K562 (cell line): ENCODE measurements around the gene TBL2. TPM values are rescaled to one million over a fixed set of nuclear protein-coding genes. Genes with fewer than 3 reads are reported as not detected.
A peak's percentile ranks its signal among the peaks of the same experiment; 100 is the strongest.

ENCODE experiments used
- ATAC-seq: fragments of 200-7000 bp; cut with Tn5 transposase; 3 replicates; pipeline ENCODE4 v1.9.1; 2020; ENCODE audit warnings: moderate library complexity
- BruUV-seq: library from RNA; stranded (reverse); fragments of 400-500 nt; replicated peaks from 2 replicates; lab custom pipeline; 2021; lab: Mats Ljungman, UMichigan
- CTCF ChIA-PET: fragments of 300-600 bp; formaldehyde crosslinking; extraction: SDS; loops from one replicate; lab custom pipeline; 2021; ENCODE audit warnings: low intra/inter-chr PET ratio; lab: Yijun Ruan, JAX
- POLR2A ChIA-PET: fragments of 300-600, 350-650 bp; sonication (Branson Sonifier 250); formaldehyde crosslinking; extraction: SDS; loops from one replicate; lab custom pipeline; 2021; ENCODE audit warnings: antibody characterized with exemption, inconsistent platforms; lab: Yijun Ruan, JAX
- DNase-seq, 4 experiments: peaks; one replicate each; pipeline versions ENCODE4 v3.0.0 to v3.0.0-alpha.2; 2011 to 2018; ENCODE audit warnings: low spot score in 3 of 4, mixed read lengths in 3 of 4; ENCODE audit errors: extremely low read depth in 1 of 4
- FAIRE-seq: peaks from 2 replicates; lab custom pipeline; 2011; peaks lifted over from hg19 to GRCh38; lab: Jason Lieb, UNC
- H2AFZ ChIP-seq: 2 replicates; pipeline ENCODE4 v1.6.0; 2011; ENCODE audit warnings: low read depth, low read length, control low read depth, inconsistent platforms
- H3K27ac ChIP-seq: fragments of 200-600 bp; 3 replicates; pipeline ENCODE4 v1.8.0; 2011; ENCODE audit warnings: low read depth, mild to moderate bottlenecking, control low read depth, inconsistent platforms, low read length, moderate library complexity, mixed read lengths; ENCODE audit errors: extremely low read depth
- H3K27me3 ChIP-seq, 2 experiments: fragments of 300-600 bp in 1 of 2; 2 replicates in 1 of 2; 3 replicates in 1 of 2; pipeline versions ENCODE4 v1.6.0 to v1.8.0; 2011; ENCODE audit warnings: inconsistent platforms in 2 of 2, low read length in 2 of 2, mild to moderate bottlenecking in 1 of 2, mixed read lengths in 1 of 2, moderate library complexity in 1 of 2; ENCODE audit not compliant: control insufficient read depth in 2 of 2, insufficient read depth in 2 of 2
- H3K36me3 ChIP-seq: fragments of 300-600 bp; 3 replicates; pipeline ENCODE4 v1.8.0; 2011; ENCODE audit warnings: mild to moderate bottlenecking, low read length, inconsistent platforms; ENCODE audit not compliant: control insufficient read depth, insufficient read depth
- H3K4me1 ChIP-seq, 2 experiments: fragments of 200-600 bp in 1 of 2; replicated peaks in 1 of 2; 2 replicates in 1 of 2; 3 replicates in 1 of 2; pipeline versions ENCODE4 v1.5.1 to v1.8.0; 2011; ENCODE audit warnings: inconsistent platforms in 2 of 2, low read length in 2 of 2, mild to moderate bottlenecking in 1 of 2, mixed read lengths in 1 of 2, moderate library complexity in 1 of 2; ENCODE audit not compliant: control insufficient read depth in 2 of 2, insufficient read depth in 2 of 2
- H3K4me2 ChIP-seq: 2 replicates; pipeline ENCODE4 v1.6.1; 2011; ENCODE audit warnings: low read length, control low read depth, inconsistent platforms, mixed read lengths; ENCODE audit not compliant: insufficient read depth
- H3K4me3 ChIP-seq: fragments of 200-600 bp; sonication (generic), shearing (Covaris generic); 2 replicates; pipeline ENCODE4 v1.5.1; 2016; ENCODE audit warnings: control low read depth, inconsistent platforms
- H3K79me2 ChIP-seq: fragments of 200-600 bp; 3 replicates; pipeline ENCODE4 v1.8.0; 2011; ENCODE audit warnings: low read length, inconsistent platforms; ENCODE audit not compliant: control insufficient read depth, insufficient read depth
- H3K9ac ChIP-seq, 2 experiments: 2 replicates each; pipeline versions ENCODE4 v1.6.0 to v1.6.1; 2011; ENCODE audit warnings: low read depth in 2 of 2, low read length in 2 of 2, control low read depth in 1 of 2, inconsistent platforms in 1 of 2, mild to moderate bottlenecking in 1 of 2, mixed read lengths in 1 of 2; ENCODE audit not compliant: insufficient read depth in 1 of 2
- H3K9me1 ChIP-seq: one replicate; pipeline ENCODE4 v1.6.0; 2011; ENCODE audit warnings: inconsistent platforms, mild to moderate bottlenecking, low read length, moderate library complexity; ENCODE audit not compliant: control insufficient read depth, insufficient read depth
- H3K9me3 ChIP-seq: replicated peaks from 2 replicates; pipeline ENCODE4 v1.5.1; 2011; ENCODE audit warnings: low read depth, low read length, inconsistent platforms; ENCODE audit not compliant: control insufficient read depth, insufficient read depth
- H4K20me1 ChIP-seq: replicated peaks from 2 replicates; pipeline ENCODE4 v1.6.1; 2011; ENCODE audit warnings: low read length, inconsistent platforms, mixed read lengths; ENCODE audit not compliant: control insufficient read depth, insufficient read depth
- BCOR ChIP-seq: fragments of 450-650 bp; IDR thresholded peaks from 2 replicates; pipeline ENCODE4 v1.6.1; 2016
- CEBPB ChIP-seq: fragments of 450-650 bp; IDR thresholded peaks from 2 replicates; pipeline ENCODE4 v1.6.1; 2016; ENCODE audit warnings: missing genetic modification characterization, missing compliant biosample characterization
- E2F6 ChIP-seq, 2 experiments: IDR thresholded peaks; 2 replicates each; pipeline ENCODE4 v1.6.1; 2011; ENCODE audit warnings: borderline replicate concordance in 1 of 2, control low read depth in 1 of 2, low read depth in 1 of 2, low read length in 1 of 2, mild to moderate bottlenecking in 1 of 2, mixed read lengths in 1 of 2, moderate library complexity in 1 of 2; ENCODE audit not compliant: insufficient read depth in 1 of 2, insufficient read length in 1 of 2, poor library complexity in 1 of 2, severe bottlenecking in 1 of 2; ENCODE audit errors: extremely low read depth in 1 of 2
- JUN ChIP-seq, 2 experiments: sonication (generic) in 1 of 2; formaldehyde crosslinking in 1 of 2; IDR thresholded peaks; 2 replicates each; pipeline versions ENCODE4 v1.6.1 to v1.8.0; 2012 to 2022; ENCODE audit warnings: borderline replicate concordance in 2 of 2, mild to moderate bottlenecking in 2 of 2, improper control_type of control experiment in 1 of 2, low read depth in 1 of 2, low read length in 1 of 2, missing genetic modification reagents in 1 of 2
- RBM25 ChIP-seq: fragments of 200-400 bp; formaldehyde crosslinking; IDR thresholded peaks from 2 replicates; pipeline ENCODE4 v1.6.1; 2018; ENCODE audit warnings: low read length, low read depth, moderate library complexity; ENCODE audit not compliant: severe bottlenecking
- TFE3 ChIP-seq: fragments of 450-650 bp; formaldehyde crosslinking; IDR thresholded peaks from 2 replicates; pipeline ENCODE4 v1.4.0; 2020; ENCODE audit warnings: mild to moderate bottlenecking, mixed read lengths
- ZNF121 ChIP-seq: sonication (generic); formaldehyde crosslinking; conservative IDR thresholded peaks from 2 replicates; pipeline ENCODE4 v1.8.0; 2022; ENCODE audit warnings: missing genetic modification reagents
- WGBS: fragments of 100-300 bp; shearing (Covaris generic); methylation state at CpG from one replicate; pipeline ENCODE4 v1.1.6; 2016; ENCODE audit warnings: low coverage, mixed read lengths; ENCODE audit not compliant: insufficient coverage; ENCODE audit errors: missing lambda C conversion rate; 5-methylcytosine and 5-hydroxymethylcytosine counted together
- in situ Hi-C: fragments of 300-500 bp; cut with MboI; formaldehyde crosslinking; loops from 4 replicates; pipeline ENCODE4 v1.15.0; 2018; ENCODE audit warnings: inconsistent platforms, mixed read lengths
- intact Hi-C: fragments of 100-400 bp; cut with micrococcal nuclease; formaldehyde crosslinking; loops from 2 replicates; pipeline ENCODE4 v1.14.2; 2022
- polyA plus RNA-seq, 8 experiments: library from polyadenylated mRNA; depleted of rRNA in 4 of 8; stranded (reverse) in 5 of 8; unstranded in 3 of 8; fragments of >200 nt; fragmentation: Nextera tagmentation in 2 of 8; fragmentation: Illumina TruSeq in 1 of 8; extraction: Ambion mirVana in 2 of 8; extraction: Trizol in 1 of 8; gene quantifications; 2 replicates each; pipeline versions ENCODE4 v1.2.1 to v1.2.3, GENCODE V29; 2011 to 2014; ENCODE audit warnings: inconsistent platforms in 1 of 8, missing spikeins in 1 of 8
- total RNA-seq, 7 experiments: library from RNA; depleted of rRNA in 6 of 7; stranded (reverse); fragments of >200 nt in 6 of 7; fragmentation: Illumina TruSeq in 2 of 7; extraction: Trizol in 2 of 7; gene quantifications; 2 replicates each; pipeline versions ENCODE4 v1.2.1 to v1.2.3, GENCODE V29; 2011 to 2021; ENCODE audit warnings: low replicate concordance in 1 of 7

TBL2 gene
- total and polyA plus RNA-seq, 9 of the 15 experiments (the other 6 are each of a cell fraction or from before 2014, with no cell fraction given): 2.5 to 123 (median 49.2) TPM

GRCh38 chr7:73582664-73583202, 4.4 kb upstream of the TBL2 start:
- no peak overlapping the region for H3K9ac ChIP-seq
- DNase-seq (no peak), ATAC-seq (no peak), FAIRE-seq (no peak)
- no peak overlapping the region for H3K4me2 ChIP-seq
- peaks cover 19 to 36% of the 10 kb centered on the region in 2 experiments for H3K4me1 ChIP-seq
- BruUV-seq: no TSS peak
- no peak overlapping the region for H3K27ac ChIP-seq
- WGBS: 70% methylated on average over 6 of the region's 6 CpGs
- no peak overlapping the region for H3K4me3 ChIP-seq
- POLR2A ChIA-PET: no interaction called here
- H4K20me1 ChIP-seq: no peaks in the 10 kb centered on the region
- H3K9me1 ChIP-seq: no peaks in the 10 kb centered on the region
- TF ChIP-seq ZNF121 (CRISPR knock-in tag): peak; percentile 87
- TF ChIP-seq RBM25: peak; percentile 14
- TF ChIP-seq JUN (IDR thresholded peaks at IDR 0.05; ENCODE audit: borderline replicate concordance, low read depth, low read length): no peak
- no peak for TF ChIP-seq JUN (CRISPR knock-in tag; IDR thresholded peaks at IDR 0.05; ENCODE audit: borderline replicate concordance)
- peak; percentile 69; the same call in 1 of the 2 replicates for TF ChIP-seq CEBPB (tag)
- TF ChIP-seq E2F6 (IDR thresholded peaks at IDR 0.05; ENCODE audit: borderline replicate concordance in 1 of 2, extremely low read depth in 1 of 2, insufficient read depth in 1 of 2, insufficient read length in 1 of 2, low read depth in 1 of 2, low read length in 1 of 2, poor library complexity in 1 of 2, severe bottlenecking in 1 of 2): no peak
- peak; percentile 24; the same call in 1 of the 2 replicates for TF ChIP-seq BCOR
- TF ChIP-seq TFE3: no peak
- H2AFZ ChIP-seq: no peak overlapping the region
- H3K79me2 ChIP-seq: peaks cover 7% of the 10 kb centered on the region
- no peaks in the 10 kb centered on the region for H3K27me3 ChIP-seq
- no peaks in the 10 kb centered on the region for H3K36me3 ChIP-seq
- intact Hi-C loops (no loop called here), in situ Hi-C loops (no loop called here)
- CTCF ChIA-PET: no interaction called here
- H3K9me3 ChIP-seq: no peaks in the 10 kb centered on the region
